Tibial artery (tissue), 4 donors: ENCODE data around the gene SYNE3.

Experiments
- DNase-seq, 2 donors: peaks; one replicate each; pipeline ENCODE4 v3.0.0-alpha.2; 2019
- H3K27ac ChIP-seq, 2 donors: fragments of 200-600 bp; sonication (generic) in 1 of 2; 1 replicate in 1 of 2; 2 replicates in 1 of 2; pipeline ENCODE4 v1.5.1; 2018 to 2019; ENCODE audit warnings: mild to moderate bottlenecking in 1 of 2
- H3K27me3 ChIP-seq, 2 donors: fragments of 200-600 bp; sonication (generic) in 1 of 2; one replicate each; pipeline versions ENCODE4 v1.5.1 to v1.6.0; 2016 to 2019
- H3K36me3 ChIP-seq, 3 donors: fragments of 200-600 bp; sonication (generic) in 2 of 3; one replicate each; pipeline ENCODE4 v1.5.1; 2016 to 2019; ENCODE audit warnings: mild to moderate bottlenecking in 2 of 3
- H3K4me1 ChIP-seq, 4 donors: fragments of 200-600 bp; sonication (generic) in 2 of 4; 1 replicate in 3 of 4; 2 replicates in 1 of 4; pipeline ENCODE4 v1.5.1; 2016 to 2019
- H3K4me3 ChIP-seq, 2 donors: fragments of 200-600 bp; sonication (generic) in 1 of 2; 1 replicate in 1 of 2; 2 replicates in 1 of 2; pipeline ENCODE4 v1.5.1; 2018 to 2019; ENCODE audit warnings: mild to moderate bottlenecking in 2 of 2
- H3K9me3 ChIP-seq, 3 donors: fragments of 200-600 bp; sonication (generic) in 1 of 3; one replicate each; pipeline ENCODE4 v1.5.1; 2016 to 2019
- CTCF ChIP-seq, 2 experiments: fragments of 200-600 bp in 1 of 2; fragments of 450-650 bp in 1 of 2; IDR thresholded peaks; one replicate each; pipeline ENCODE4 v1.5.1; 2017 to 2019; ENCODE audit warnings: antibody characterized with exemption in 2 of 2, mild to moderate bottlenecking in 1 of 2, moderate library complexity in 1 of 2
- intact Hi-C: fragments of 100-400 bp; cut with DNase I; formaldehyde crosslinking; loops from one replicate; pipeline ENCODE4 v1.15.0; 2023; ENCODE audit warnings: low total_unique reads

Gene SYNE3

DNA sequence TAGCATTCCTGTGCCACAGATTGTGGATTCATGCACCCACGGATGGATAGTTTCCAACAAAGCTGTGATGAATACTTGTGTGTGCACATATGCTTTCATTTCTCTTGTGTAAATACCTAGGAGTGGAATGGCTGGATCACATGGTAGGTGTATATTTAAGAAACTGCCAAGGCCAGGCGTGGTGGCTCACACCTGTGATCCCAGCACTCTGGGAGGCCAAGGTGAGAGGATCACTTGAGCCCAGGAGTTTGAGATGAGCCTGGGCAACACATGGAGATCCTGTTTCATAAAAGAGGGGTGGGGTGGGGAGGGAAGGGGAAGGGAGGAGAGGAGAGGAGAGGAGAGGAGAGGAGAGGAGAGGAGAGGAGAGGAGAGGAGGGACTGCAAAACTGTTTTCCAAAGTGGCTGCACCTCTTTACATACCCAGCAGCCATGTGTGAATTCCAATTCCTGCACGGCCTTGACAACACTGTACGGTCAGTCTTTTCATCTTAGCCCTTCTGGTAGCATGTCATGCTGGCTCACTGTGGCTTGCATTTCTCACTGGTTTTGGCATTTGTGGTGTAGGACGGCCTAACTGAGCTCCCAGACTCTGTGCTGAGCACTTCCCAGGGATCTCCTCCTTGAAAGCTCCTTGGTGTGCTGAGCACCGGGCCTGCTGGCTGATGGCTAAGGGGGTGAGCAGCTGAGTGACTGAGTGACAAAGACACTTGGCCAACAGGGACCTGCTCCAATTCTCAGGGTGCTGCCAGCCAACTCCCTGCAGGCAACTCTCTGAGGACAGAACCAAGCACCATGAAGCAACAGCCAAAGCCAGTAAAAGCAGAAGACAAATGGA, 27.9 kb downstream of the SYNE3 start:
- Histone ChIP-seq H3K27ac (peak overlapping the region; percentile 81 to 84), H3K4me1 (peaks cover 0 to 67% (median 39%) of the 10 kb centered on the region in 4 donors), H3K27me3 (no peaks in the 10 kb centered on the region), H3K9me3 (no peaks in the 10 kb centered on the region), H3K4me3 (no peak overlapping the region), H3K36me3 (no peaks in the 10 kb centered on the region)
- DNase-seq = peak; percentile 56 to 85
- intact Hi-C loops = no loop called here
- no peak for TF ChIP-seq CTCF (IDR thresholded peaks at IDR 0.05)

DNA sequence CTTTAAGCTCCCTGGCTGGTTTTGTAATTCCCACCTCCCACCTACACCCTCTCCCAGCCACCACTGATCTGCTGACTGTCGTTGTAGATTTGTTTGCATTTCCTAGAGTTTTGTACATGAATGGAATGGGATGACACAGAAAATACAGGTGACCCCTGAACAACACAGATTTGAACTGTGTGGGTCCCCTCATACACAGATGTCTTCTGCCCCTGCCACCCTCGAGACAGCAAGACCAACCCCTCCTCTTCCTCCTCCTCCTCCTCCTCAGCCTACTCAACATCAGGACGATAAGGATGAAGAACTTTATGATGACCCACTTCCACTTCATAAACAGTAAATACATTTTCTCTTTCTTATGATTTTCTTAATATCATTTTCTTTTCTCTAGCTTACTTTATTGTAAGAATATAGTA, 28.8 kb downstream of the SYNE3 start:
- Histone ChIP-seq H3K27me3 (no peaks in the 10 kb centered on the region), H3K9me3 (no peaks in the 10 kb centered on the region), H3K4me3 (no peak overlapping the region), H3K4me1 (peaks cover 0 to 77% (median 47%) of the 10 kb centered on the region in 4 donors), H3K27ac (peak overlapping the region; percentile 81 to 84), H3K36me3 (no peaks in the 10 kb centered on the region)
- no peak for TF ChIP-seq CTCF (IDR thresholded peaks at IDR 0.05)
- intact Hi-C loops = no loop called here
- no peak for DNase-seq

DNA sequence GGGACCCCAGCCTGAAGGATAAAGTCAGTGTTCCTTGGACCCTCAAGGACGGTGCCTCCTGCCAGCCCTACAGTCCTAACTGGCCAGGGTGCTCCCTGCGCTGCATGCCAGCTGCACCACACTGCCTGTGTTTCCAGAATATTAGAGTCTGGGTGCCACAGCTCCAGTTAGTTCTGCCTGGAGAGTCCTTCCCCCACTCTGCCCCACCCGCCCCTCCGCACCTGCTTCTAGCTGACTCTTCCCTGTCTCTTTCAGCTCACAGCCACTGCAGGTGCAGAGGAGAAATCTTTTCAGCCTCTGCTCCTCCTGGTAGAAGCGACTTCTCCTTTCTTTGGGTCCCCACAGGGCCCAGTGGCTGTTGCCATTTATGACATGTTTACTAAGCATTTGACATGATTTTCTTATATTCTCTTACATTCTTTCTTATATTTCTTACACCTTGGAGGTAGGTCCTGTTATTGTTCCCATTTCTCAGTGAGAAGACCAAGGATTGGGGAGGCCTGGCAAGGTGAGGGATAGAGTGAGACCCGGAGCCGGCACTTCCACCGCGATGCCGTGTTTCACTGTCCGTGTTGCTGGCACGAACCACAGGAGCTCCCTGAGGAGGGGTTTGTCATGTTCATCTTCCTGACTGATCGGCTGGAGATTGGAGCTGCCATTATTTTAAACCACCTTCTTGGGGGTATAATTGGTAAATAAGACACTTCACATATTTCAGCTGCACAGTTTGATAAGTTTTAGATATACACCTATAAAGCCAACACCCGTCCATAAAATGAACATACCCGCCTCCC, 29.4 kb downstream of the SYNE3 start:
- Histone ChIP-seq H3K4me3 (no peak overlapping the region), H3K9me3 (no peaks in the 10 kb centered on the region), H3K27me3 (no peaks in the 10 kb centered on the region), H3K36me3 (no peaks in the 10 kb centered on the region), H3K27ac (peak overlapping the region in 1 of 2 donors; percentile 84), H3K4me1 (peaks cover 0 to 83% (median 52%) of the 10 kb centered on the region in 4 donors)
- no peak for TF ChIP-seq CTCF (IDR thresholded peaks at IDR 0.05)
- intact Hi-C loops = no loop called here
- no peak for DNase-seq

DNA sequence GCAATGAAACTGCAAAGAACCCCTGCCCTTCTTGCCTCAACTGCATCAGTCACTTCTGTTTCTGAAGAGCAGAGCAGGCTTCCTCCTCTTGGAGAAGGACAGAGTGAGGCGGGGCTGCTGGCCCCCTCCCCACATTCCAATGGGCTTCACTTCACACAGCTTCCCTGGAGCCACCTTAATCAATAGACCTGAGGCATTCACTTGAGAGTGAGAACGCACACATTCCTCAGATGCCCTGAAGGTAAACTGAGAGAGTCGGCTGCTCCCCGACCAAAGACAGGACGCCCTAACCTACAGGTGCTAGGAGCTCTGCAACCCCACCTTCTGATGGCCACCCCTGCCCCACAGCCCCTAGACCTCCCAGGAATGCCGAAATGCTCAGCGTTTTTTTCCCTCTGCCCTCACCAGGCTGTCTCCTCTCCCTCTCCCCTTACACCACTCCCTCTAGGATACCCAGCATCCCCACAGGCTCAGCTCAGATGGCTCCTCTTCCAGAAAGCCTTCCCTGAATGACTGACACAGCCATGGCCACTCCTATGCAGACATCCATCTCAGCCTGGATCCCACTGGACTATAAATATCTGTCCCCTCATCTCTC, 31.1 kb downstream of the SYNE3 start:
- DNase-seq = no peak
- Histone ChIP-seq H3K4me1 (peaks cover 0 to 88% (median 51%) of the 10 kb centered on the region in 4 donors), H3K27me3 (no peaks in the 10 kb centered on the region), H3K4me3 (no peak overlapping the region), H3K27ac (peak overlapping the region in 1 of 2 donors; percentile 14), H3K9me3 (no peaks in the 10 kb centered on the region), H3K36me3 (no peaks in the 10 kb centered on the region)
- TF ChIP-seq CTCF (IDR thresholded peaks at IDR 0.05) = no peak
- intact Hi-C loops = no loop called here

GRCh38 chr14:95484296-95484695, 32.2 kb downstream of the SYNE3 start:
- no peak overlapping the region for H3K4me3 ChIP-seq
- peak overlapping the region; percentile 79 to 87 for H3K27ac ChIP-seq
- intact Hi-C loops = loop anchor here (5.0 kb wide), 1 partner anchor 33 kb away; the partner anchor contains the start of gene SYNE3
- peaks cover 0 to 88% (median 46%) of the 10 kb centered on the region in 4 donors for H3K4me1 ChIP-seq
- H3K36me3 ChIP-seq = no peaks in the 10 kb centered on the region
- TF ChIP-seq CTCF (IDR thresholded peaks at IDR 0.05) = no peak
- H3K9me3 ChIP-seq = no peaks in the 10 kb centered on the region
- H3K27me3 ChIP-seq = no peaks in the 10 kb centered on the region
- DNase-seq = no peak
